HG03025 (cell line): ENCODE measurements around the gene NRF1.

Source experiments
- ATAC-seq: cut with Tn5 transposase; IDR thresholded peaks from one replicate; pipeline ENCODE4 v1.9.1; 2021; ENCODE audit warnings: mild to moderate bottlenecking, moderate library complexity; ENCODE audit not compliant: unreplicated experiment, low FRiP score

Gene NRF1

GRCh38 chr7:129676017-129676897, 64.7 kb downstream of the NRF1 start:
- ATAC-seq = no peak

GRCh38 chr7:129677796-129678195, 66.3 kb downstream of the NRF1 start:
- no peak for ATAC-seq

DNA sequence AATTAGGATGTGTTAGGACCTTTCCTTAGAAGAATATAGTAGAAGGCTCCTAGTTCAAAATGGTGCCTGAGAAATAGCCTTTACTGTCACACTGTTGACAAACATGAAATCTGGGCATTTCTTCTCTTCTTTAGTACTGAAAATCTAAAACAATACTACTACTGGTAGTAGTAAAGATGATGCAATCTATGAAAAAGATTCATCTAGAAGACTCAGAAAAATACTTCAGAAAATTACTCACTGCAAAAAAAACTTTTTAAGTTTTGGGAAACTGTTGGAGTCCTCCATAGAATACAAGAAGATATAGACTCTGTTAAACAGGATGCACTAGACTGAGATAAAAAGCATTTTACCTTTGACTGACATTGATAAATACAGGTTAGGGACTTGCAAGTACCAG, 67.1 kb downstream of the NRF1 start:
- ATAC-seq = no peak

DNA sequence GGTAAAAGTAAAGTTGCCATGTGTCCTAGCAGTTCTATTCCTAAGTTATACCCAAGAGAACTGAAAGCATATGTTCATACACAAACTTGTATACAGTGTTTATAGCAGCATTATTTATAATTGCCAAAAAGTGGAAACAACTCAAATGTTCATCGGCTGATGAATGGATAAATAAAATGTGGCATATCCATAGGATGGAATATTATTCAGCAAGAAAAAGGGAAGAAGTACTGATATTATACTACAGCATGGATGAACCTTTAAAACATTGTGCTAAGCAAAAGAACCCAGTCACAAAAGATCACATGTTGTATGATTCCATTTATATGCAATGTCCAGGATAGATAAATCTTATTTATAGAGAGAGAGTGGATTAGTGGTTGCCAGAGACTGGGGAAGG, 68.9 kb downstream of the NRF1 start:
- ATAC-seq = no peak

DNA sequence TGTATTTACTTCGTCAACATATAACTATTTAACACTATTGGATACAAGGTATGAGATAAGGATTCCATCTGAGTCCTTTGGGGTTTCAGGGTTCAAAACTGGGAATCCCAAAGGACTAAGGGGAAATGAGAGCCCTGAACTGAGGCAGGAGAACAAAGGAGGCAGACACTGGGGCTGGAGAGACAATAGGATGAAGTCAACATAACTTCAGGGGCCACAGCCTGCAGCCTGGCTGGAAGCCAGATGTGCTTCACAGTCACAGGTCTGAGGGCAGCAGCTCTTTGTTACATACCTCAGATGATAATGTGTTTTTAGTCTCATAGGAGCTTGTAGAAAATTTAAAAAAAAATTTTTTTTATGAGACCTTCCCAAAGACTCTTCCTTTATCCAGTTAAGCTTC, 73.3 kb downstream of the NRF1 start:
- no peak for ATAC-seq

- ATAC-seq = no peak
Measured at GRCh38 chr7:129686063-129686462, 74.5 kb downstream of the NRF1 start.

GRCh38 chr7:129688503-129689222, 77.1 kb downstream of the NRF1 start:
- no peak for ATAC-seq

DNA sequence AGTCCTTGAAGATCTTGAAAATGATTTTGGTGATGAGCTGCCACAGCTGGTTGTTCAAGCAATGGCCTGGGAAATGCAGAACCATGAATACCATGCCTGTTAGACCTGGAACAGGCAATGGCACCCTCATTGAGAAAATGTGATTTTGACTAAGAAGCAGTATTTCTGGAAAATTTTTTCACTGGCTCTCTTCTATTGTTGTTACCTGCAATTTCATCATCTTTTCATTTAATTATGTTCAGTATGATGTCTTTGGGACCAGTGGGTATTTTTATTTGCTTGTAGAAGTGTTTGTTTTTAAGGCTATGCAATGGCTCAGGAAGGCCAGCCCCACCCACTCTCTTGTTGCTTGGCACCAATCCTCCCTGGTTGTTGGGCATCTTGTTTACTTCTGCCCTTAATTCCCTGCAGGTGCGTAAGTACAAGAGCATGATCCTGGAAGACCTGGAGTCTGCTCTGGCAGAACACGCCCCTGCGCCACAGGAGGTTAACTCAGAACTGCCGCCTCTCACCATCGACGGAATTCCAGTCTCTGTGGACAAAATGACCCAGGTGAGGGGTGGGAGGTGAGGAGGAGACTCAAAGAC, 78.6 kb downstream of the NRF1 start:
- no peak for ATAC-seq

DNA sequence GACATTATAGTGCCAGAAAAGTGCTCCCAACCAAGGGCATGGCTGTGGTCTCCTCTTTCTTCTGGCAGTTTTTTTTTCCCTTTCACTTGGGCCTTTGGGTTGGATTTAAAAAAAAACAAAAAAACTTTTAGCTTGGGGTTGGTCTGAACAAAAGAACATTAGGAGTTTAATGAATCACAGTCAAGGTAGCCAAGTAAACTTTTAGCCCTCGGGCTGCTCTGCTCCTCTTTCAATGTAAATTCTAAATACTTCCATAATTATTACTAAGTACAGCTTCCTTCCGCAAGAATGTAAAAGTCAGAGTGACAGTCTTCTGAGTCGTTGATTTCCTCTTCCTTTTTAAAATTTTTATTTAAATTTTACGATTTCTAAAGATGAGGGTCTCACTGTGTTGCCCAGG, 79.2 kb downstream of the NRF1 start:
- no peak for ATAC-seq

DNA sequence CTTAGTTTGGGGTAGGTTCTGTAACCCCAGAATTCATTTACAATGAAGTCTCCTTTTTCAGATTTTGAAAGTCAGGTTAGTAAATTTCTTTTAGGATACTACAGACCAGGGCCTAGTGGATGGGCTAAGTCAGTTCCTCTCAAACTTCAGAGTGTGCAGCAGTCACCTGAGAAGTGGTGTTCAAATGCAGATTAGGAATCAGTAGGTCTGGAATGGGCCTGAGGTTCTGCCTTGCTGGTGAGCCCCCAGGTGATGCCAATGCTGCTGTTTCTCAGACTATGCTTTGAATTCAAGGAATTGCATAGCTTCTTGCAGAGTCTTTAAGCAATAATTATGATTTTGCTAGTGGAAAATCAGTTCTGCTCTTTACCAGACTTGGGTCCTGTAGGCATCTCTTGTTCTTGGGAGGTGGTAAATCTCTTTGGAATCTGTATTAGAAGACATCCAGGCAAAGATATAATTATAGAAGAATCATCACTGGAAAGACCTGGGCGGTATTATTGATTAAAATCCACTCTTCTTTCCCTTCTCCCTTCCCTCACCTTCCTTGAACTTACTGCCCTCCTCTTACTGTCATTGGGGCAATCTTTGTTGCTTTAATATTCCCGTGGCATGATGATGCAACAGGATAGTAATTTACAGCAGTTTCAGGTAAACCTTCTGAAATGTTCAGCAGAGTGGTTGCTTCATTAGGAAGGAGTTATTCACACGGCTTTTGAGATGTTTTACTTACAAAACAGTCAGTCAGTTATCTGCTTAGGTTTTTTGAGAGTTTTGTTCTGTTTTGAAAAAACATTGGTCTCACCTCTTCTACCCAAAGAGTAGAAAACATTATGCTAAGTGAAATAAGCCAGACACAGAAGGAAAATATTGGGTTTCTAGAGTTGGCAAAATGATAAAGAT, 87.2 kb downstream of the NRF1 start:
- no peak for ATAC-seq

DNA sequence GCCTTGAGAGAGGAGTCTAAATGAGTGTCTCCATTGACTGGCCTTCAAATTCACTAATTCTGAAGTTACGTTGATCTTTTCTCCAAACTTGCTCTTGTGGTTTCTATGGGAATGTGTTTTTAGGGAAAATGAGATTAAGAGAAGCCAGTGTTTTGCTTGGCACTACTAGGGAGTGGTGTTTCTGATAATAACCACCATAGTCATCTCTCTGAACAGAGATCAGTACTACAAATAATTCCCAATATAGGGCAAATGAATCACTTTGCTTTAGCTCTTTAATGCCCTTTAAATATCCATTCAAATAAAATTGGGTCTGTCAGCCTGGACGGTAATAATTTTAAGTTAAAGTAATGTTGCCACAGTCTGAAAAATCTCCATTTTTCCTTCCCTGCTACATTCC, 90.8 kb downstream of the NRF1 start:
- ATAC-seq = no peak

DNA sequence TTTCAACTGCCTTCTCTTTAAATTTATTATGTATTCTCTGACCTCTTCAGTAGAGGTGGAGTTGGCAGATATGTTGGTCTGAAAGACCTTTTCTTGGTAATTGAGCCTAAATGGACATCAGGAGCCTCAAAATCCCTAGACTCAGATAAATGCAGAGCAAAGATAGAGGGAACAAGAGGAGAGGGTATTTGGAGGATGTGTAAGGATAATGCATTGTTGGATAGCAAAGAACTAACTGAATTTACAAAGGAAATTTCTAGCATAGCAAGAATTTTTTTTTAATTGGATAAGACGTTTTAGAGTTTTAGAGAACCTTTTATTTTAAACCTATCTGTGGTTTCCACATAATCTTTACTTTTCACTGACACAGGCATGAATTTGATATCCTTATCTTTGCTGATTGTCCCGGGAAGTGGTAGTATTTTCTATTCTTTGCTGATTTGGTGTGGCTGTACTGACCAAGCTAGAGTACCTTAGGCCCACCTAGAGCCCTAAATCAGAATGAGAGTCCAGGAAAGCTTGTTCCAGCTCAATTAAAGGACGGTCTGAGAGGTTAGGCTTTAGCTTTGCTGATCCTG, 91.3 kb downstream of the NRF1 start:
- ATAC-seq = no peak

DNA sequence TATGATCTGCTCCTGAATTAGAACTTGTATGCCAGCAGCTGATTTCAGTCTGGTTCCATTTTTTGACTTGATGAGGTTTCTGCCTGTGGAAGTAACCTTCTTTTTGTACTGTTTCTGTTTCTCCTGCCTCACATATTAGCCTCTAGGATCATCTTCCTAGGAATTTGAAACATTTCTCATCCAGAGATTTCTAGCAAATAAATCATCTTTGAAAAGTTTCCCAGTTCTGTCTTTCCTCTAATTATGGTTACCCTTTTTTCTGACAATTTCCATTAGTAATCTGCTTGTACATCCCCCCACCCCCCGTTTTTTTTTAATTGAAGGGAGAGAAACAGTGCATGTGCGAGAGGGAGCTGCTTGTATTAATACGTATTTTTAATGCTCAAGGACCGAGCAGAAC, 92.2 kb downstream of the NRF1 start:
- ATAC-seq = no peak

- ATAC-seq = no peak
Measured at GRCh38 chr7:129707910-129708499, 96.5 kb downstream of the NRF1 start.

- no peak for ATAC-seq
Measured at GRCh38 chr7:129713544-129713943, 102.0 kb downstream of the NRF1 start.

DNA sequence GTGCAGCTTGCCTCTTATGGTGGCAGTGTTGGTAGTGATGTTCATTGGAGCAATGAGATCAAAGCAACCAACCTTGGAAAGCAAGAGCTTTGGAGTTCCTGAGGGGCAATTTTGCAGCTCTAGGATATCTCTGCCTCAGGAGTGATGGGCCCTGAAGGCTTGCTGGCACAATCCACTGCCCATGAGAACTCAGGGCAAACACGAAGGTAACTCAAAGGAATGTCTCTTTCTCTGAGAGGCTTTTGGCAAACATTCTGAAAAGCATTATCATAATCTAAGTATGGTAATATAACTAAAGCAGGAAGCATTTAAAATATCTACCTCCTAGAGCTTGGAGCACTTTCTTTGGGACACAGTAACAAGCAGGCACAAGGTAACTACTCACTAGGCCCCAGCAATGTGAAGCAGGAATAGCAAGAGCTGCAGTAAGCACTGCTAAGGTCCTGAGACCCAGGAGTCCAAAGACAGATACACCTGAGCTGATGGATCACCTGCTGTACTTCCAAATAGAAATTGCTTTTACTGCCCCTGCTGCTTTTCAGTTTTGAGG, 103.1 kb downstream of the NRF1 start:
- no peak for ATAC-seq

DNA sequence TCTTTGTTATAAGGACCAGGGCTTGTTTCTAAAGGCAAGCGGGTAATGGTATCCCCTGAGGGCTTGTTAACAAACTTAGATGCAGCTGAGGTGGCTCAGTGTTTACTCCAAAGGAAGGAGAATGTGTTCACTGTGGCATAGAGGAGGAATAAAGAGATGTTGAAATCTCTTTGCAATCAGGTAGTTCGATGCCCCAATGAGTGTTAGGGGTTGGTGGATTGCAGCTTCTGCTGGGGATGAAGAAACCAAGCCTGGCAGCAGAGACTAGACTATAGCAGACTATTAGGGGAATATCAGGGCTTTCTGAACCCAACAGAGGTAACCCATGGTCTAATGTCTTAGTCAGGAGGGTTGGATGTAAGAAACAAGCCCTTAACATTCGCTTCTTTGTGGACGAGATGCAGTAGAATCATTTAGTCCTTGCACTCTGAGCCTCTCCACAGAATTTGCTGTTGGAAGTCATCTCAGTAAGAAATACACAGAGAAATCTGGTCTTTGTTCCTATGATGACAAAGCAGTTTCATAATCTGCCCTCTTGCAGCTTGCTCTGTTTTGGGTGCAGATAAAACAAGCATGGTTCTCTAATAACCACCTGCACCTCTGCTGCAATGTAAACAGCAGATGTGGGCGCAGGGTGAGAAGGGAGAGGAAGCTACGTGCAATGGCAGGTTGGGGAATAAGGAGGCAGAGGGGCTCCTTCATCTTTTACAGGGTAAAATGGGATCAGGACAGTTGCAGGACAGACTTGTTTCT, 108.6 kb downstream of the NRF1 start:
- ATAC-seq = no peak

- no peak for ATAC-seq
Measured at GRCh38 chr7:129721068-129721467, 109.5 kb downstream of the NRF1 start.

- no peak for ATAC-seq
Measured at GRCh38 chr7:129723679-129724078, 112.2 kb downstream of the NRF1 start.
